Neural cell (in vitro differentiated cells): Measurements from ENCODE around the gene SPATA3.
"Not testable (repeated sequence)": the region's sequence is repeated elsewhere in the genome, so short reads cannot be mapped to it uniquely, and the experiment has no call there.

Source experiments
- CTCF ChIP-seq: fragments of 450-650 bp; IDR thresholded peaks from 2 replicates; pipeline ENCODE4 v1.5.1; 2014; ENCODE audit warnings: antibody characterized with exemption, mild to moderate bottlenecking, moderate library complexity; ENCODE audit not compliant: poor library complexity, severe bottlenecking
- POLR2AphosphoS5 ChIP-seq: IDR thresholded peaks from 2 replicates; pipeline ENCODE4 v1.6.1; 2012
- SMC3 ChIP-seq: fragments of 450-650 bp; conservative IDR thresholded peaks from 2 replicates; pipeline ENCODE4 v1.6.1; 2014; ENCODE audit warnings: antibody characterized with exemption, mild to moderate bottlenecking, moderate library complexity; ENCODE audit not compliant: poor library complexity
- TF ChIP-seq, protein P1 (sequence below): IDR thresholded peaks from 2 replicates; pipeline ENCODE4 v1.6.1; 2012; ENCODE audit warnings: borderline replicate concordance

GRCh38 chr2:231004930-231005329, 9.0 kb downstream of the SPATA3 start:
- TF ChIP-seq, protein P1, sequence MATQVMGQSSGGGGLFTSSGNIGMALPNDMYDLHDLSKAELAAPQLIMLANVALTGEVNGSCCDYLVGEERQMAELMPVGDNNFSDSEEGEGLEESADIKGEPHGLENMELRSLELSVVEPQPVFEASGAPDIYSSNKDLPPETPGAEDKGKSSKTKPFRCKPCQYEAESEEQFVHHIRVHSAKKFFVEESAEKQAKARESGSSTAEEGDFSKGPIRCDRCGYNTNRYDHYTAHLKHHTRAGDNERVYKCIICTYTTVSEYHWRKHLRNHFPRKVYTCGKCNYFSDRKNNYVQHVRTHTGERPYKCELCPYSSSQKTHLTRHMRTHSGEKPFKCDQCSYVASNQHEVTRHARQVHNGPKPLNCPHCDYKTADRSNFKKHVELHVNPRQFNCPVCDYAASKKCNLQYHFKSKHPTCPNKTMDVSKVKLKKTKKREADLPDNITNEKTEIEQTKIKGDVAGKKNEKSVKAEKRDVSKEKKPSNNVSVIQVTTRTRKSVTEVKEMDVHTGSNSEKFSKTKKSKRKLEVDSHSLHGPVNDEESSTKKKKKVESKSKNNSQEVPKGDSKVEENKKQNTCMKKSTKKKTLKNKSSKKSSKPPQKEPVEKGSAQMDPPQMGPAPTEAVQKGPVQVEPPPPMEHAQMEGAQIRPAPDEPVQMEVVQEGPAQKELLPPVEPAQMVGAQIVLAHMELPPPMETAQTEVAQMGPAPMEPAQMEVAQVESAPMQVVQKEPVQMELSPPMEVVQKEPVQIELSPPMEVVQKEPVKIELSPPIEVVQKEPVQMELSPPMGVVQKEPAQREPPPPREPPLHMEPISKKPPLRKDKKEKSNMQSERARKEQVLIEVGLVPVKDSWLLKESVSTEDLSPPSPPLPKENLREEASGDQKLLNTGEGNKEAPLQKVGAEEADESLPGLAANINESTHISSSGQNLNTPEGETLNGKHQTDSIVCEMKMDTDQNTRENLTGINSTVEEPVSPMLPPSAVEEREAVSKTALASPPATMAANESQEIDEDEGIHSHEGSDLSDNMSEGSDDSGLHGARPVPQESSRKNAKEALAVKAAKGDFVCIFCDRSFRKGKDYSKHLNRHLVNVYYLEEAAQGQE, result not testable (repeated sequence)
- TF ChIP-seq CTCF, POLR2AphosphoS5, SMC3: not testable (repeated sequence)
